ENCODE measurements around the gene MRPL36.
A peak's percentile ranks its signal among the peaks of the same experiment; 100 is the strongest.

The MRPL36 gene

GRCh38 chr5:1795506-1795905, 4.1 kb downstream of the MRPL36 start:
- DNase-seq, result no peak

GRCh38 chr5:1794901-1795290, 4.7 kb downstream of the MRPL36 start:
- no peak for DNase-seq

- no peak for DNase-seq
These were observed 5.4 kb downstream of the MRPL36 start for GRCh38 chr5:1793966-1794900.

GRCh38 chr5:1793301-1793740, 6.3 kb downstream of the MRPL36 start:
- no peak for DNase-seq

GRCh38 chr5:1792842-1793266, 6.8 kb downstream of the MRPL36 start:
- DNase-seq, result no peak

GRCh38 chr5:1791176-1791575, 8.5 kb downstream of the MRPL36 start:
- DNase-seq, result no peak

- no peak for DNase-seq
These were observed 9.7 kb downstream of the MRPL36 start for GRCh38 chr5:1789834-1790471.

- peak; percentile 11 for DNase-seq
These were observed 10.2 kb downstream of the MRPL36 start for GRCh38 chr5:1789438-1789833.

- DNase-seq, result no peak
These were observed 10.8 kb downstream of the MRPL36 start for GRCh38 chr5:1788828-1789227.

- no peak for DNase-seq
These were observed 11.4 kb downstream of the MRPL36 start for GRCh38 chr5:1788200-1788599.

GRCh38 chr5:1787472-1788047, 12.1 kb downstream of the MRPL36 start:
- DNase-seq, result no peak

GRCh38 chr5:1786621-1787471, 12.8 kb downstream of the MRPL36 start:
- DNase-seq, result no peak

- no peak for DNase-seq
These were observed 13.7 kb downstream of the MRPL36 start for GRCh38 chr5:1785984-1786383.

- no peak for DNase-seq
These were observed 14.6 kb downstream of the MRPL36 start for GRCh38 chr5:1785062-1785461.

GRCh38 chr5:1784197-1785050, 15.2 kb downstream of the MRPL36 start:
- DNase-seq, result no peak

- no peak for DNase-seq
These were observed 16.5 kb downstream of the MRPL36 start for GRCh38 chr5:1783216-1783554.

- DNase-seq, result no peak
These were observed 17.0 kb downstream of the MRPL36 start for GRCh38 chr5:1782385-1783215.

- no peak for DNase-seq
These were observed 17.8 kb downstream of the MRPL36 start for GRCh38 chr5:1781726-1782384.

- DNase-seq, result no peak
These were observed 18.5 kb downstream of the MRPL36 start for GRCh38 chr5:1781107-1781506.

GRCh38 chr5:1780614-1780930, 19.1 kb downstream of the MRPL36 start:
- no peak for DNase-seq

Measured in NCI-H82 (cell line).